NB4 (cell line): ENCODE results near the gene CDH4.

Source experiments
- DNase-seq: peaks from one replicate; pipeline ENCODE4 v3.0.0; 2010; ENCODE audit warnings: low read depth
- H3K4me3 ChIP-seq: one replicate; pipeline ENCODE4 v1.5.1; 2011; ENCODE audit warnings: mild to moderate bottlenecking, low read depth, low read length, moderate library complexity
- MYC ChIP-seq: IDR thresholded peaks from 2 replicates; pipeline ENCODE4 v1.6.1; 2011; ENCODE audit warnings: low read depth, low read length
- POLR2A ChIP-seq: IDR thresholded peaks from 2 replicates; pipeline ENCODE4 v1.6.1; 2011; ENCODE audit warnings: mild to moderate bottlenecking; ENCODE audit not compliant: insufficient read length; ENCODE audit errors: extremely low read depth
- TF ChIP-seq, protein P1 (sequence below): IDR thresholded peaks from 2 replicates; pipeline ENCODE4 v1.6.1; 2011; ENCODE audit warnings: low read depth, low read length
- TF ChIP-seq, protein P2 (sequence below): IDR thresholded peaks from one replicate; pipeline ENCODE4 v1.5.1; 2012; ENCODE audit warnings: low read depth, low read length

CDH4 gene

DNA sequence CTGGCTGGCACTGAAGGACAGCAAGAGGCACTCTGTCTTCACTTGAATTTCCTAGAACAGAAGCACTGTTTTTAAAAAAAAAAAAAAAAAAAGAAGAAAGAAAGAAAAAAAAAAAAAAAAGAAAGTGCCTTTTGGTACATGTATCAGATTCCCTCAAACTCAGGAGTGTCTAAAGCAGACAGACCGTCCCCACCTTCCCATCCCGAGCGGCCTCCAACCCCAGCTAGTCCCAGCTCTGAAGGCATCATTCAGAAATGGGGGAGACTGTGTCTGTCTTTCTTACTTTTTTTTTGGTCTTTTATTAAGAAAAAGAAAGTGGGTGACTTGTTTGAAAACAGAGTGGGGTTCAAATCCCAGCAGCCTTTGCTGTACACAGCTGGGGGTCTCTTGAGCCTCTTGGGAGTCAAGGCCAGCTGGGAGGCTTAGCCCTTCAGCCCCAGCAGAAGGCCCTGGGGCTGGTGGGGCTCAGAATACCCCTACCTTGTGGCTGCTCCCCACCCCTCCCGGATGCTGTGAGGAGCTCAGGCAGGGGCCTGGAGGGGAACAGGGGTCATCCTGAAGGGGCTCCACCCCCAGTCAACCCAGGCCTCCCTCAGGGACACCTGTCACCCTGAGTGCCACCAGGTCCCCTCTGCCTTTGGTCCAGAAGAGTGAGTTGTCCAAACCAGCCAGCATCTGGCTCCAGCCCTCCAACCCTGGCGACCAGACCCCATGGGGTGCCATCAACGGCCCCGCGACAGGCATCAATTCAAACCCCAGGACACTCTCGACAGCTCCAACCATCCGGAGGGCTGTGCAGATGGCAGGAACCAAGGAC, 685.3 kb downstream of the CDH4 start:
- no peak for DNase-seq
- TF ChIP-seq, protein P1, sequence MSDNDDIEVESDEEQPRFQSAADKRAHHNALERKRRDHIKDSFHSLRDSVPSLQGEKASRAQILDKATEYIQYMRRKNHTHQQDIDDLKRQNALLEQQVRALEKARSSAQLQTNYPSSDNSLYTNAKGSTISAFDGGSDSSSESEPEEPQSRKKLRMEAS: no peak
- TF ChIP-seq MYC (no peak), POLR2A (no peak)
- TF ChIP-seq, protein P2, sequence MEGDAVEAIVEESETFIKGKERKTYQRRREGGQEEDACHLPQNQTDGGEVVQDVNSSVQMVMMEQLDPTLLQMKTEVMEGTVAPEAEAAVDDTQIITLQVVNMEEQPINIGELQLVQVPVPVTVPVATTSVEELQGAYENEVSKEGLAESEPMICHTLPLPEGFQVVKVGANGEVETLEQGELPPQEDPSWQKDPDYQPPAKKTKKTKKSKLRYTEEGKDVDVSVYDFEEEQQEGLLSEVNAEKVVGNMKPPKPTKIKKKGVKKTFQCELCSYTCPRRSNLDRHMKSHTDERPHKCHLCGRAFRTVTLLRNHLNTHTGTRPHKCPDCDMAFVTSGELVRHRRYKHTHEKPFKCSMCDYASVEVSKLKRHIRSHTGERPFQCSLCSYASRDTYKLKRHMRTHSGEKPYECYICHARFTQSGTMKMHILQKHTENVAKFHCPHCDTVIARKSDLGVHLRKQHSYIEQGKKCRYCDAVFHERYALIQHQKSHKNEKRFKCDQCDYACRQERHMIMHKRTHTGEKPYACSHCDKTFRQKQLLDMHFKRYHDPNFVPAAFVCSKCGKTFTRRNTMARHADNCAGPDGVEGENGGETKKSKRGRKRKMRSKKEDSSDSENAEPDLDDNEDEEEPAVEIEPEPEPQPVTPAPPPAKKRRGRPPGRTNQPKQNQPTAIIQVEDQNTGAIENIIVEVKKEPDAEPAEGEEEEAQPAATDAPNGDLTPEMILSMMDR: no peak
- no peak overlapping the region for H3K4me3 ChIP-seq

DNA sequence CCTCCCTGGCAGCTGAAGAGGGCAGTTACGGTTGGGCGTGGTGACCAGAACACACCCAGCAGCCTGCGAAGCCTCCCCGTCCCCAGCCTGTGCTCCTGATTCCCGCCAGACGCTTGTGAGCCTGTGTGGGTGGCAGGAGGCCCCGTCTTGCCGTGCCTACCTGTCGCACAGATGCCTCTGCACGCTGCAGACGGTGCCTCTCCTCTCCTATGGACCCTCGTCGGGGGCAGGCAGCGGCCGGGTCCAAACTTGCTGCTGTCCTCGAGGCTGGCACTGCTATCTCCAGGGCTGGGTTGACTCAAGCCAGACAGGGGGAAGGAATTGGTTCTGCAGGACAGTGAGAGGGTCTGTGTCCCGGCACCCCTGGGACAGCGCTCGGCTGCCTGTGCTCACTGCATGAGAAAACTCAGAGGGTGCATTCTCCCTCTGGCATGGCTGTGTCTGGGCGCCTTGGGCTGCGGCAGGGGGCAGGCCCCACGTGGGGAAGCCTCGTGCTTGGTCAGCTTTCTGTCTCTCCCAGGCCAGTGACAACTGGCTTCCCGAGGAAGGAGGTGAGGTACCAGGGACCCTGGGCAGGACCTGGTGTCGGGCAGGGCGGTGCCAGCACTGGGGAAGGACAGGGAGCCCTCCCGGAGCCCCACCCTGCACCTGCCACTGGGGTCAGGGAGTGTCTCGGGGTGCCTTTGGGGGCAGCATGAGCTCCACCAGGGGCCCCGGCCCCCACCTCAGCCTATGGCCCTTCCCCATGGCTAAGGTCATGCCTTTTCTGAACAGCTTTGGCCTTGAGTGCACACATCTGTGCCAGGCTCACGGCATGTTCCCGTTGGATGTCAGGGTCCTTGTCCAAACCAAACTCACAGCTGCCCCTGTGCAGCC, 686.1 kb downstream of the CDH4 start:
- TF ChIP-seq POLR2A (no peak), MYC (no peak)
- TF ChIP-seq, protein P1: no peak
- TF ChIP-seq, protein P2: no peak
- DNase-seq: no peak
- H3K4me3 ChIP-seq: no peak overlapping the region

DNA sequence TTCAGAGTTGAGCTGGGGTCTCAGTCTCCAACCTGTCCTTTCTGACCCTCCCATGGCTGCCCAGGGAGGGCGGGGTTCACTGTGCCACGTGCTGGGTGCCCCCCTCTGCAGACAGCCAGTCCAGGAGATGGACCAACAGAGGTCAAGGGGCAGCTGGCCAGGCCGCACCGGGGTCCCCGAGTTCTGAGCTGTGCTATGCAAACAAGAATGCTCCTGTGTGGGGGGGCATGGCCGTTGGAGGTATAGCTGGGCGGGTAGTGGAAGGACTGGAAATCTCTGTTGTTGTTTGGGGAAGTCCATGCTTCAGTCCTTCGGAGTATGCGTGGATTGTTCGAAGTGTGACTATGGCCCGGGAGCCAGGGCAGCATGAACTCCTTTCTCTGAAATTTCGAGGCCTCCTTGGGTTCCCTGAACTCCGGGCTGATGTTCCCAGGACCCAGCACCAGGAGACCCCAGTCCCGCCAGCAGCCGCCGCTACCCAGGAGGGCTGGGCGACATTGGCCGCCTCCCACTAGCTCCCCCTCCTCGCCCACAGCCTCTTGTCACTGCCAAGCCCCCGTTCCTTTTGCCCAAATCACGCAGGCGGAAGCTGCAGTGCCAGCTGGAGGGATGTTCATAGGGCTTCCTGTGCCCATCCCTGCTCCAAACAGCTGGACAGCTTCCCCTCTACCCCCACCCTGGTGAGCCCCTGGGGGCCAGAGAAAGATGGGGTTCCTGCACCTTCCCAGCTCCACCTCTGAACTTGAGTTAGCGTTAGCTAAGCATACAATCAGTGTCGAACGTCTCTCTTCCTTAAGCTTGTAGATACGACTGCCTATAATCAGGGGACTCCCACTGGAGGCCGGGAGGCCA, 687.0 kb downstream of the CDH4 start:
- H3K4me3 ChIP-seq: no peak overlapping the region
- TF ChIP-seq POLR2A (no peak), MYC (no peak)
- TF ChIP-seq, protein P1: no peak
- TF ChIP-seq, protein P2: no peak
- no peak for DNase-seq

DNA sequence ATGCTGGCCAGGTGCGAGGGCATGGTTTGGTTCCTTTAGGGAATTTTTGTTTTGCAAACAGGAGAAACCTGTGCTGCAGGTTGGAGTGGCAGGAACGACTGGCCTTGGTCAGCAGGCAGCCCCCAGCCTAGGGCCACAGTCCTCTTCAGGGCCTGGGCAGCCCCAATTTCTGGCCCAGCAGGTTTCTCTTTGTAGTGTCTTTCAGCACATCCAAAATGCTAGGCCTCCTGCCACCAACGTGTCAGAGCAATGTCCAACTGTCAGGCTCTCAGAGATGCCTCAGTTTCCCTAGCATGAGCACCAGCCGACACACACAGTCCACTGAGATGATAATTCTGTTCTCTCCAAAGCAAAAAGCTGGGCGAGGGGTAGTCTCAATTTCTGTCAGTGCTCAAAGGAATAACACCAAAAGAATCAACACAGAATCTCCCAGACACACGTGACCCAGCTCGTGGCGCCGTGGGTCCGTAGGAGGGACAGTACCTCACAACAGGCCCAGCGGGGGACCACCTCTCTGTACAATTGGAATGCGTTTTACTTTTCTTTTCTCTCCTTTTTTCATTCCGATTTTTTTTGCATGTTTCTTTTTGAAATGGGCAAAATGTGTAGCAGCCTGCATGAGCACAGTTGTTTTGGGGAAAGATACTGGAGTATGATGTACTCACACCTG, 687.8 kb downstream of the CDH4 start:
- no peak overlapping the region for H3K4me3 ChIP-seq
- TF ChIP-seq, protein P1: no peak
- no peak for TF ChIP-seq POLR2A
- no peak for TF ChIP-seq MYC
- TF ChIP-seq, protein P2: no peak
- no peak for DNase-seq

DNA sequence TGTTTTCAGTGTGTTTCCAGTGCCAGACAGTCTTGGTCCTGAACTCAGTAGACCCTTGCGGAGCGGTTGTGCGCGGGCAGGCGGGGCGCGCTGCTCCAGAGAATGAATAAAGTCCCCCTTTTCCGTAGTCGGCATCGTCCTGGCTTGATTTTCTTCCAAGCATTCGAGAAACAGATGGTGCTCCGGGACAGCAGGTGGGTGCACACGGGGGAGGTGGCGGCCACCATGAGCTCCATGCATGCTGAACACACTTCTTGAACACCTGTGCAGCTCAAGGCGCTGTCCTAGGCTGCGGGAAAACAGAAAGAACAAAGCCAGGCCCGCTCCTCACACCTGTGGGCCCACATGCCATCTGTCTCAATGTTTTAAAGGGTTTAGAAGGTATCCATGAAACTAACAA, 688.4 kb downstream of the CDH4 start:
- TF ChIP-seq, protein P2: no peak
- TF ChIP-seq POLR2A (no peak), MYC (no peak)
- TF ChIP-seq, protein P1: no peak
- H3K4me3 ChIP-seq: no peak overlapping the region
- no peak for DNase-seq
